Stomach (tissue), 4 donors: ENCODE measurements around the gene TMEM260.
"Not testable (repeated sequence)": the region's sequence is repeated elsewhere in the genome, so short reads cannot be mapped to it uniquely, and the experiment has no call there.

ENCODE experiments used
- EP300 ChIP-seq: sonication (generic); formaldehyde crosslinking; IDR thresholded peaks from one replicate; pipeline ENCODE4 v1.6.1; 2017; ENCODE audit warnings: antibody characterized with exemption
- POLR2A ChIP-seq, 4 donors: fragments of 450-650 bp; IDR thresholded peaks; one replicate each; pipeline ENCODE4 v1.6.1; 2016; ENCODE audit warnings: antibody characterized with exemption in 4 of 4, control low read depth in 2 of 4, mild to moderate bottlenecking in 1 of 4, moderate library complexity in 1 of 4
- POLR2AphosphoS5 ChIP-seq, 3 donors: sonication (generic); formaldehyde crosslinking; IDR thresholded peaks; one replicate each; pipeline ENCODE4 v1.6.1; 2016; ENCODE audit warnings: antibody characterized with exemption in 3 of 3
- TF ChIP-seq, protein P1 (sequence below), 7 experiments: fragments of 450-650 bp in 4 of 7; fragments of 200-600 bp in 3 of 7; sonication (generic) in 3 of 7; IDR thresholded peaks; one replicate each; pipeline ENCODE4 v1.5.1; 2016 to 2019; ENCODE audit warnings: antibody characterized with exemption in 7 of 7, control low read depth in 2 of 7, mild to moderate bottlenecking in 1 of 7

DNA sequence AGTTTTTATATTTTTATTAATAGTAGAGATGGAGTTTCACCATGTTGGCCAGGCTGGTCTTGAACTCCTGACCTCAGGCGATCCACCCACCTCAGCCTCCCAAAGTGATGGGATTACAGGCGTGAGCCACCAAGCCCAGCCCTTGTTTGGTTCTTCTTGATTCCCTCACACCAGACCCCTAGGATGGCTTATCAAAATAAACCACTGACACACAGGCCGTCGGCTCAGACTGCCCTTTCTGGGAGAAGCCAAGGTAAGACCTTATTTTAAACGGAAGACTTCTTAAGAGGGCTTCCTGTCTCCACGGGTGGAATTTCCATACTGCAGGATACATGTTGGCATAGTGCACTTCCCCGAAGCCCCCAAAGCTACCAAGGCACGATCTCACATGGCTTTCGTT lies 115.6 kb downstream of the TMEM260 start:
- TF ChIP-seq, protein P1, sequence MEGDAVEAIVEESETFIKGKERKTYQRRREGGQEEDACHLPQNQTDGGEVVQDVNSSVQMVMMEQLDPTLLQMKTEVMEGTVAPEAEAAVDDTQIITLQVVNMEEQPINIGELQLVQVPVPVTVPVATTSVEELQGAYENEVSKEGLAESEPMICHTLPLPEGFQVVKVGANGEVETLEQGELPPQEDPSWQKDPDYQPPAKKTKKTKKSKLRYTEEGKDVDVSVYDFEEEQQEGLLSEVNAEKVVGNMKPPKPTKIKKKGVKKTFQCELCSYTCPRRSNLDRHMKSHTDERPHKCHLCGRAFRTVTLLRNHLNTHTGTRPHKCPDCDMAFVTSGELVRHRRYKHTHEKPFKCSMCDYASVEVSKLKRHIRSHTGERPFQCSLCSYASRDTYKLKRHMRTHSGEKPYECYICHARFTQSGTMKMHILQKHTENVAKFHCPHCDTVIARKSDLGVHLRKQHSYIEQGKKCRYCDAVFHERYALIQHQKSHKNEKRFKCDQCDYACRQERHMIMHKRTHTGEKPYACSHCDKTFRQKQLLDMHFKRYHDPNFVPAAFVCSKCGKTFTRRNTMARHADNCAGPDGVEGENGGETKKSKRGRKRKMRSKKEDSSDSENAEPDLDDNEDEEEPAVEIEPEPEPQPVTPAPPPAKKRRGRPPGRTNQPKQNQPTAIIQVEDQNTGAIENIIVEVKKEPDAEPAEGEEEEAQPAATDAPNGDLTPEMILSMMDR (IDR thresholded peaks at IDR 0.05) = not testable (repeated sequence)
- not testable (repeated sequence) for TF ChIP-seq POLR2A (IDR thresholded peaks at IDR 0.05); POLR2AphosphoS5 (IDR thresholded peaks at IDR 0.05); EP300
